ENCODE results near the gene SLC16A12. TPM values are rescaled to one million over a fixed set of nuclear protein-coding genes. Genes with fewer than 3 reads are reported as not detected.

The SLC16A12 gene
- total RNA-seq, result 1.3 TPM
- long read RNA-seq, partial matches to known transcripts, result 0 of 2 reads
- long read RNA-seq, other reads (novel, unspliced or antisense), result 2 of 2 reads

- peak; percentile 44 for DNase-seq
- intact Hi-C loops (cut with DNase I), result no loop called here
- ATAC-seq (ENCODE audit: poor library complexity), result peak; percentile 86
Observed at GRCh38 chr10:89535171-89536012, at the start of gene SLC16A12. Gene SLC16A12, minus strand, starts transcription at chr10:89535594. Its CDS starts 73,016 bp downstream, at chr10:89462578.

DNA sequence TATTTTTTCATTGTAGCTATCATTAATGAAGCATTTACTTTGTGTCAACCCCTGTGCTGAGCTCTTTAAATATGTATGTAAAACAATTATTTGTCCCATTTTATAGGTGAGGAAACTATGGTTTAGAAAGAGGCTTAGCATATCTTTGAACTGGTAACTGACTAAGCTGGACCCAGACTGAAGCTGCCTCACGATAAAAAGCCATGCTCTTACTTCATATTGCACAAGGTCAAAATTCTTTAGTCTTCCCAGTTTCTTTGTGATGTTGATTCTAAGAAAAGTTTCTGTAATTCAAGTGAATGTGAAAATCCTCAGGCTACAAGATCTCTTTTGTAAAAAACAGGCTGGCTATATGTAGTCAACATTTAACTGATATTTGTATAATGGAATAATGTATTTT lies 46.6 kb upstream of the SLC16A12 start:
- no peak for DNase-seq
- intact Hi-C loops (cut with DNase I), result no loop called here
- no peak for ATAC-seq (ENCODE audit: poor library complexity)

- DNase-seq (no peak), ATAC-seq (ENCODE audit: poor library complexity) (no peak)
- intact Hi-C loops (cut with DNase I), result no loop called here
Observed at GRCh38 chr10:89580243-89580642, 44.8 kb upstream of the SLC16A12 start.

DNA sequence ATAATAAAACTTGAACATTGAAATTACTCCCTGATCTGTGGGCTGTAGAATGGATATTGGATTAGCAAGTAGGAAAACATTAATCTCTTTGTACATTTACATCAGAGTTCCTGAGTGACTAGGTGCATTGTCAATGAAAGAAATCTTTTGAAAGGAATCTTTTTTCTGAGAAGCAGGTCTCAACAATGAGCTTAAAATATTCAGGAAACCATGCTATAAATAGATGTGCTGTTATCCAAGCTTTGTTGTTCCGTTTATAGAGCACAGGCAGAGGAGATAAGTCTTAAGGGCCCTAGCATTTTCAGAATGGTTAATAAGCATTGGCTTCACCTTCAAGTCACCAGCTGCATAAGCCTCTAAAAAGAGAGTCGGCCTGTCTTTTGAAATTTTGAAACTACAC lies 41.3 kb upstream of the SLC16A12 start:
- intact Hi-C loops (cut with DNase I), result no loop called here
- ATAC-seq (ENCODE audit: poor library complexity), result no peak

DNA sequence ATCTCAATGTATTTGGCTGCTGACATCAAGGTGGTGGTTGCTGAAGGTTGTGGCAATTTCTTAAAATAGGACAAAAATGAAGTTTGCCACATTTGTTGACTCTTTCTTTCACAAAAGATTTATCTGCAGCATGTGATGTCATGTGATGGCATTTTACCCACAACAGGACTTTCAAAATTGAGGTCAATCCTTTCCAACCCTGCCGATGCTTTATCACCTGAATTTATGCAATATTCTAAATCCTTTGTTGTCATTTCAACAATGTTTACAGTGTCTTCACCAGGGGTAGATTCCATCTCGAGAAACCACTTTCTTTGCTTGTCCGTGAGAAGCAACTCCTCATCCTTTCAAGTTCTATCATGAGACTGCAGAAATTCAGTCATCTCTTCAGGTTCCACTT lies 40.6 kb upstream of the SLC16A12 start:
- no peak for DNase-seq
- intact Hi-C loops (cut with DNase I), result no loop called here
- no peak for ATAC-seq (ENCODE audit: poor library complexity)

More for the DNA sequence above, 41.3 kb upstream of the SLC16A12 start:
- no peak for DNase-seq

DNA sequence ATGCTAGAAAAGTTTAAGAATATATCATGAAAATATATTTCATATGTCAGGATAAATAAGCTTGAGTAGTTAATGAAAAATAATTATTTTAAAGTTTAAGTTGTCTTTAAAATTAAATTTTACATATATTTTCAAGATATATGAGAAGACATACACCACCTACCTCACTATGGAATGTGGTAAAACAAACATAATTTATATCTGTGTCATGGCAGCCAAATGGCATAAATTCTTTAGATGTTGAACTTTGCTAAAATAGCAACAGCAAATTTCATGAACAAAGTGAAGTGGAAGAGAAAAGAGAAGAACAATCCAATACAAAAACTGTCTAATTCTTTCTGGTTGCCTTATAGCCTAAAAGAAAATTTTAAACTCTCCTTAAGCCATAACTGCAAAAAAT lies 39.6 kb upstream of the SLC16A12 start:
- intact Hi-C loops (cut with DNase I), result no loop called here
- no peak for DNase-seq
- ATAC-seq (ENCODE audit: poor library complexity), result no peak

- ATAC-seq (ENCODE audit: poor library complexity) (no peak), DNase-seq (no peak)
- intact Hi-C loops (cut with DNase I), result no loop called here
Observed at GRCh38 chr10:89574368-89574767, 39.0 kb upstream of the SLC16A12 start.

GRCh38 chr10:89567576-89568245 lies 32.3 kb upstream of the SLC16A12 start:
- DNase-seq (no peak), ATAC-seq (ENCODE audit: poor library complexity) (no peak)

GRCh38 chr10:89566992-89567391 lies 31.6 kb upstream of the SLC16A12 start:
- ATAC-seq (ENCODE audit: poor library complexity), result no peak
- no peak for DNase-seq
- intact Hi-C loops (cut with DNase I), result no loop called here

More at GRCh38 chr10:89567576-89568245, 32.3 kb upstream of the SLC16A12 start:
- intact Hi-C loops (cut with DNase I), result no loop called here

- intact Hi-C loops (cut with DNase I), result no loop called here
- DNase-seq (no peak), ATAC-seq (ENCODE audit: poor library complexity) (no peak)
Observed at GRCh38 chr10:89566095-89566950, 30.9 kb upstream of the SLC16A12 start.

DNA sequence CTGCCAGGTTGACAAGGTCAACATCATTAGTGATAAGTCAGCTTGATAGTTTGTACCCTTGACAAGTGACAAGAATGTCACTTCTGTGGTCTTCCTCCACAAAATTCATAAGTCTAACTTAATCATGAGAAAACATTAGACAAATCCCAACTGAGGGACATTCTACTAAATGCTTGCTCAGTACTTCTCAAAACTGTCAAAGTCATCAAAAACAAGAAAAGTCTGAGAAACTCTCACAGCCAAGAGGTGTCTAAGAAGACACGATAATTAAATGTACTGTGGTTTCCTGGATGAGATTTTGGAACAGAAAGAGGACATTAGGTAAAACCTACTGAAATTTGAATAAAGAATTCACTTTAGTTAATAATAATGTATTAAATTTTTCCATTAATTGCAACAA lies 29.8 kb upstream of the SLC16A12 start:
- no peak for DNase-seq
- ATAC-seq (ENCODE audit: poor library complexity), result no peak
- intact Hi-C loops (cut with DNase I), result loop anchor here (2.0 kb wide), 1 partner anchor 138 kb away; no protein-coding TSS in a partner anchor

- DNase-seq, result no peak
- ATAC-seq (ENCODE audit: poor library complexity), result peak; percentile 84
- intact Hi-C loops (cut with DNase I), result loop anchor here (2.0 kb wide), 1 partner anchor 137 kb away; no protein-coding TSS in a partner anchor
Observed at GRCh38 chr10:89563861-89564478, 28.6 kb upstream of the SLC16A12 start.

DNA sequence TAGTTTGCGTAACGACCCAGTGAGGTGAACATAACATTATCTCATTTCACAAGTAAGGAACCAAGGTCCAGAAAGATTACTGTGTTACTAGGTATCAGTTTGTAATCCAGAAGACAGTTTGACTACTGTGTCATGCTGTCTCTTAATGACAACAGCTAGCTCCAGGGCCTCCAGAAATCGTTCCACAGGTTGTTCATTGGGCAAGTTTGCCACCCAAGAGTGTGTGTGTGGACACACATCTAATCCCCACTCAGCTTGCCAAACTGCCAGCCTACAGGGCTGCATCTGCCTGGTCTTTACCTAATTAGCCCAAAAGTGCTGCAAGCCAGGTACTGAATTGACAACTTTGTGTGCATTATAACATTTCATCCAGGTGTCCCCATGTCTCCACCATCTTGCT lies 27.9 kb upstream of the SLC16A12 start:
- DNase-seq, result no peak

DNA sequence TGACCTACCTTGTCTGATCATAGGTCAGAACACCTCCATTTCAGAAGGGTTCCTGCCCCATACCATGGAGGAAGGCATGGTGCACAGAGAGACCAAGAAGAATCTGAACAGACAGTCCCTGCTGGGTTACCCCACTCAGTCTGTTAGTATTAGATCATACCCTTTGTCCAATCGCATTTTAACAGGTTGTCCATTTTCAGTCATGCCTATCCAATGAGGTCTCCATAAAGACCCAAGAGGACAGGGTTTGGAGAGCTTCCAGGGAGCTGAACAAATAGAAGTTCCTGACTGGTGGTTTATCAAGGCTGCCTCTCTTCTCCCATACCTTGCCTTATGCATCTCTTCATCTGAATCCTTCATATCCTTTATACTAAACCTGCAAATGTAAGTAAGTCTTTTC lies 21.2 kb upstream of the SLC16A12 start:
- no peak for DNase-seq
- intact Hi-C loops (cut with DNase I), result no loop called here
- no peak for ATAC-seq (ENCODE audit: poor library complexity)

More for the DNA sequence above, 27.9 kb upstream of the SLC16A12 start:
- intact Hi-C loops (cut with DNase I), result no loop called here
- no peak for ATAC-seq (ENCODE audit: poor library complexity)

- DNase-seq, result no peak
- peak; percentile 65 for ATAC-seq (ENCODE audit: poor library complexity)
- intact Hi-C loops (cut with DNase I), result no loop called here
Observed at GRCh38 chr10:89555688-89556445, 20.5 kb upstream of the SLC16A12 start.

GRCh38 chr10:89554433-89554832 lies 19.0 kb upstream of the SLC16A12 start:
- intact Hi-C loops (cut with DNase I), result no loop called here
- no peak for ATAC-seq (ENCODE audit: poor library complexity)
- DNase-seq, result no peak

- ATAC-seq (ENCODE audit: poor library complexity), result peak; percentile 50
- intact Hi-C loops (cut with DNase I), result no loop called here
- DNase-seq, result no peak
Observed at GRCh38 chr10:89553064-89553734, 17.8 kb upstream of the SLC16A12 start.
